ENCODE results near the gene POU1F1.

The POU1F1 gene

GRCh38 chr3:87227835-87228144 is 48.6 kb downstream of the POU1F1 start:
- peak overlapping the region; percentile 95 for H3K27ac Mint-ChIP-seq
- peaks cover 48% of the 10 kb centered on the region for H3K4me1 Mint-ChIP-seq (ENCODE audit: low read depth)
- H3K36me3 Mint-ChIP-seq = peaks cover 7% of the 10 kb centered on the region
- H3K9me3 Mint-ChIP-seq (ENCODE audit: low read depth) = peaks cover 3% of the 10 kb centered on the region
- H3K27me3 Mint-ChIP-seq = peaks cover 6% of the 10 kb centered on the region
- H3K4me3 Mint-ChIP-seq = peak overlapping the region; percentile 96

- H3K27ac Mint-ChIP-seq = peak within 1 kb of the TSS; percentile 95
- H3K4me1 Mint-ChIP-seq (ENCODE audit: low read depth) = peaks cover 43% of the 10 kb centered on the region
- peaks cover 7% of the 10 kb centered on the region for H3K36me3 Mint-ChIP-seq
- H3K4me3 Mint-ChIP-seq = peak within 1 kb of the TSS; percentile 96
- H3K27me3 Mint-ChIP-seq = peaks cover 8% of the 10 kb centered on the region
- peaks cover 4% of the 10 kb centered on the region for H3K9me3 Mint-ChIP-seq (ENCODE audit: low read depth)
Observed at GRCh38 chr3:87227104-87227834, 49.1 kb downstream of the POU1F1 start, which contains the start of gene CHMP2B. CHMP2B (plus strand) TSS chr3:87227309; CDS start chr3:87227523, 214 bp downstream.

- Mint-ChIP-seq H3K4me3 (peak overlapping the region; percentile 70), H3K27ac (no peak overlapping the region), H3K4me1 (ENCODE audit: low read depth) (peaks cover 30% of the 10 kb centered on the region), H3K27me3 (peaks cover 8% of the 10 kb centered on the region), H3K36me3 (peaks cover 2% of the 10 kb centered on the region), H3K9me3 (ENCODE audit: low read depth) (peaks cover 4% of the 10 kb centered on the region)
Observed at GRCh38 chr3:87225659-87226058, 50.7 kb downstream of the POU1F1 start.

DNA sequence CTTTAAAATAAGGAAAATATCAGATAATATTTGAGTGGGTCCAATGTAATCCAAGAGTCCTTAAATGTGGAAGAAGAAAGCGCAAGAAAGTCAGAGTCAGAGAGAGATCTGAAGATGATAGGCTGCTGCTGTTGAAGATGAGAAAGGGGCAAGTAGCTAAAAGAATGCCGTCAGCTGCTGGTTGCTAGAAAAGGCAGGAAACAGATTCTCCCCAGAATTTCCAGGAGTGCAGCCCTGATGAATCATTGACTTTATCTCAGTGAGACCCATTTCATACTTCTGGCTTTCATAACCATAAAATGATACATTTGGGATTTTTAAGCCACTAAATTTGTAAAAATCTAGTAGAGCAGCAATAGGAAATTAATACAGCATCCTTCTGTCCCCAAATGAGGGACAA is 56.8 kb downstream of the POU1F1 start:
- H3K9me3 Mint-ChIP-seq (ENCODE audit: low read depth) = peaks cover 8% of the 10 kb centered on the region
- no peak overlapping the region for H3K4me3 Mint-ChIP-seq
- peaks cover 25% of the 10 kb centered on the region for H3K27me3 Mint-ChIP-seq
- H3K4me1 Mint-ChIP-seq (ENCODE audit: low read depth) = no peaks in the 10 kb centered on the region
- H3K27ac Mint-ChIP-seq = no peak overlapping the region
- peaks cover 4% of the 10 kb centered on the region for H3K36me3 Mint-ChIP-seq

GRCh38 chr3:87218560-87218959 is 57.8 kb downstream of the POU1F1 start:
- Mint-ChIP-seq H3K27me3 (peaks cover 31% of the 10 kb centered on the region), H3K9me3 (ENCODE audit: low read depth) (peaks cover 8% of the 10 kb centered on the region), H3K27ac (no peak overlapping the region), H3K4me3 (no peak overlapping the region), H3K4me1 (ENCODE audit: low read depth) (no peaks in the 10 kb centered on the region), H3K36me3 (peaks cover 4% of the 10 kb centered on the region)

All from activated naive CD8-positive, alpha-beta T cell (primary cell).